Ascending aorta (tissue), 2 donors: Measurements from ENCODE around the gene DUSP16. TPM values are rescaled to one million over a fixed set of nuclear protein-coding genes. Genes with fewer than 3 reads are reported as not detected.

ENCODE experiments used
- DNase-seq, 2 donors: peaks; one replicate each; pipeline ENCODE4 v3.0.0-alpha.2; 2019; ENCODE audit warnings: low spot score in 2 of 2
- H3K27ac ChIP-seq, 2 donors: fragments of 200-600 bp; sonication (generic); one replicate each; pipeline ENCODE4 v1.5.1; 2016 to 2017; ENCODE audit warnings: mild to moderate bottlenecking in 1 of 2
- H3K27me3 ChIP-seq: fragments of 200-600 bp; sonication (generic); one replicate; pipeline ENCODE4 v1.5.1; 2017
- H3K36me3 ChIP-seq, 2 donors: fragments of 200-600 bp; sonication (generic); one replicate each; pipeline ENCODE4 v1.5.1; 2016
- H3K4me1 ChIP-seq, 2 donors: fragments of 200-600 bp; sonication (generic); one replicate each; pipeline ENCODE4 v1.5.1; 2016 to 2017; ENCODE audit warnings: mild to moderate bottlenecking in 1 of 2
- H3K4me3 ChIP-seq, 2 donors: fragments of 200-600 bp; sonication (generic); one replicate each; pipeline ENCODE4 v1.5.1; 2016 to 2017; ENCODE audit warnings: mild to moderate bottlenecking in 1 of 2
- H3K9me3 ChIP-seq, 2 donors: fragments of 200-600 bp; sonication (generic); one replicate each; pipeline ENCODE4 v1.5.1; 2016
- CTCF ChIP-seq, 3 experiments: fragments of 200-600 bp in 2 of 3; fragments of 450-650 bp in 1 of 3; sonication (generic) in 2 of 3; IDR thresholded peaks; one replicate each; pipeline ENCODE4 v1.5.1; 2016 to 2019; ENCODE audit warnings: antibody characterized with exemption in 3 of 3, mild to moderate bottlenecking in 1 of 3, moderate library complexity in 1 of 3
- intact Hi-C: fragments of 100-400 bp; cut with DNase I; formaldehyde crosslinking; loops from one replicate; pipeline ENCODE4 v1.15.1; 2023
- total RNA-seq: library from RNA; depleted of rRNA; stranded (reverse); fragments of >200 nt; gene quantifications from one replicate; pipeline ENCODE4 v1.1.0, GENCODE V29; 2016

Gene DUSP16
- total RNA-seq, 1 donor from 2014 or later, result 54.8 TPM

- H3K27me3 ChIP-seq, result no peaks in the 10 kb centered on the region
- H3K36me3 ChIP-seq, result no peaks in the 10 kb centered on the region
- peak overlapping the region; percentile 96 to 97 for H3K4me3 ChIP-seq
- no peaks in the 10 kb centered on the region for H3K9me3 ChIP-seq
- intact Hi-C loops, result loop anchor here (2.0 to 5.0 kb wide), 7 partner anchors 94 to 296 kb away; partner anchors contain the start of genes CDKN1B and LRP6
- TF ChIP-seq CTCF (IDR thresholded peaks at IDR 0.05), result no peak
- peak overlapping the region; percentile 100 for H3K27ac ChIP-seq
- peaks cover 0 to 15% of the 10 kb centered on the region in 2 donors for H3K4me1 ChIP-seq
- DNase-seq, result no peak
Observed at GRCh38 chr12:12563290-12563928, 746 bp upstream of the DUSP16 start.

GRCh38 chr12:12562016-12562483 is 613 bp downstream of the DUSP16 start:
- intact Hi-C loops, result loop anchor here (1.0 to 5.0 kb wide), 8 partner anchors 49 to 295 kb away; partner anchors contain the start of genes CDKN1B, CREBL2 and LRP6
- no peak for TF ChIP-seq CTCF (IDR thresholded peaks at IDR 0.05)
- peak in 1 of 2 donors; percentile 67 for DNase-seq

GRCh38 chr12:12561371-12562015 is 1.2 kb downstream of the DUSP16 start:
- DNase-seq, result peak; percentile 29 to 85

More at GRCh38 chr12:12562016-12562483, 613 bp downstream of the DUSP16 start:
- H3K36me3 ChIP-seq, result no peaks in the 10 kb centered on the region
- peak overlapping the region; percentile 100 for H3K27ac ChIP-seq
- peak overlapping the region; percentile 96 to 97 for H3K4me3 ChIP-seq
- peaks cover 0 to 15% of the 10 kb centered on the region in 2 donors for H3K4me1 ChIP-seq
- H3K9me3 ChIP-seq, result no peaks in the 10 kb centered on the region
- H3K27me3 ChIP-seq, result no peaks in the 10 kb centered on the region

GRCh38 chr12:12560587-12561370 is 1.9 kb downstream of the DUSP16 start:
- peak overlapping the region; percentile 100 for H3K27ac ChIP-seq
- H3K4me3 ChIP-seq, result peak overlapping the region; percentile 96 to 97
- H3K4me1 ChIP-seq, result peaks cover 0 to 15% of the 10 kb centered on the region in 2 donors
- peak in 1 of 2 donors; percentile 80 for DNase-seq
- no peaks in the 10 kb centered on the region for H3K36me3 ChIP-seq
- intact Hi-C loops, result loop anchor here (5.0 kb wide), 5 partner anchors 97 to 293 kb away; partner anchors contain the start of genes CDKN1B and LRP6
- no peaks in the 10 kb centered on the region for H3K27me3 ChIP-seq
- TF ChIP-seq CTCF (IDR thresholded peaks at IDR 0.05), result no peak
- H3K9me3 ChIP-seq, result no peaks in the 10 kb centered on the region

More at GRCh38 chr12:12561371-12562015, 1.2 kb downstream of the DUSP16 start:
- Histone ChIP-seq H3K9me3 (no peaks in the 10 kb centered on the region), H3K36me3 (no peaks in the 10 kb centered on the region), H3K4me3 (peak overlapping the region; percentile 96 to 97), H3K27ac (peak overlapping the region; percentile 100), H3K4me1 (peaks cover 0 to 15% of the 10 kb centered on the region in 2 donors), H3K27me3 (no peaks in the 10 kb centered on the region)
- intact Hi-C loops, result loop anchor here (1.0 to 5.0 kb wide), 8 partner anchors 50 to 294 kb away; partner anchors contain the start of genes CDKN1B, CREBL2 and LRP6
- no peak for TF ChIP-seq CTCF (IDR thresholded peaks at IDR 0.05)

- H3K27ac ChIP-seq, result no peak overlapping the region
- H3K4me3 ChIP-seq, result peak overlapping the region; percentile 96 to 97
- no peak for DNase-seq
- H3K9me3 ChIP-seq, result no peaks in the 10 kb centered on the region
- TF ChIP-seq CTCF (IDR thresholded peaks at IDR 0.05), result no peak
- peaks cover 0 to 15% of the 10 kb centered on the region in 2 donors for H3K4me1 ChIP-seq
- no peaks in the 10 kb centered on the region for H3K27me3 ChIP-seq
- H3K36me3 ChIP-seq, result no peaks in the 10 kb centered on the region
- intact Hi-C loops, result loop anchor here (5.0 kb wide), 6 partner anchors 53 to 293 kb away; partner anchors contain the start of genes CDKN1B and LRP6
Observed at GRCh38 chr12:12559719-12560296, 2.9 kb downstream of the DUSP16 start.
